Measurements from ENCODE around the gene DENND1C.
A peak's percentile ranks its signal among the peaks of the same experiment; 100 is the strongest.
"Not testable (repeated sequence)": the region's sequence is repeated elsewhere in the genome, so short reads cannot be mapped to it uniquely, and the experiment has no call there.

Gene DENND1C

GRCh38 chr19:6451583-6452222 lies 29.9 kb downstream of the DENND1C start:
- DNase-seq: no peak

- no peak for DNase-seq
These were observed 31.4 kb downstream of the DENND1C start for GRCh38 chr19:6450166-6450565.

GRCh38 chr19:6448045-6448444 lies 33.5 kb downstream of the DENND1C start:
- no peak for DNase-seq

GRCh38 chr19:6446452-6446851 lies 35.1 kb downstream of the DENND1C start:
- DNase-seq: no peak

GRCh38 chr19:6443986-6444385 lies 37.6 kb downstream of the DENND1C start:
- no peak for DNase-seq

GRCh38 chr19:6442087-6442688 lies 39.4 kb downstream of the DENND1C start:
- no peak for DNase-seq

- no peak for DNase-seq
These were observed 40.7 kb downstream of the DENND1C start for GRCh38 chr19:6440905-6441304.

GRCh38 chr19:6439743-6440142 lies 41.8 kb downstream of the DENND1C start:
- DNase-seq: no peak

GRCh38 chr19:6433663-6434062 lies 47.9 kb downstream of the DENND1C start, which contains the start of gene SLC25A41:
SLC25A41 (minus strand) TSS chr19:6433763; CDS start chr19:6433693, 70 bp downstream.
- DNase-seq: no peak

- DNase-seq: no peak
These were observed 48.4 kb downstream of the DENND1C start for GRCh38 chr19:6433165-6433564.

- no peak for DNase-seq
These were observed 49.7 kb downstream of the DENND1C start for GRCh38 chr19:6431891-6432290.

GRCh38 chr19:6429419-6430221 lies 52.0 kb downstream of the DENND1C start:
- no peak for DNase-seq

GRCh38 chr19:6428692-6429418 lies 52.7 kb downstream of the DENND1C start:
- not testable (repeated sequence) for DNase-seq

- no peak for DNase-seq
These were observed 54.5 kb downstream of the DENND1C start for GRCh38 chr19:6427131-6427530.

GRCh38 chr19:6425732-6426620 lies 55.6 kb downstream of the DENND1C start:
- DNase-seq: no peak

GRCh38 chr19:6424939-6425731 lies 56.5 kb downstream of the DENND1C start:
- DNase-seq: peak; percentile 97

- DNase-seq: no peak
These were observed 57.2 kb downstream of the DENND1C start, which contains the start of gene KHSRP for GRCh38 chr19:6424195-6424938. KHSRP (minus strand) TSS chr19:6424811; CDS start chr19:6424701, 110 bp downstream.

- DNase-seq: no peak
These were observed 57.9 kb downstream of the DENND1C start for GRCh38 chr19:6423499-6424194.

Measured in 8988T (cell line).